Central memory CD8-positive, alpha-beta T cell (primary cell): Measurements from ENCODE around the gene BYSL.
A peak's percentile ranks its signal among the peaks of the same experiment; 100 is the strongest.

ENCODE experiments used
- ATAC-seq: fragments of 150-1000 bp; cut with Tn5 transposase; replicated peaks from 2 replicates; pipeline ENCODE4 v1.10.0; 2022; ENCODE audit warnings: mild to moderate bottlenecking, moderate FRiP score, moderate number of reproducible peaks; ENCODE audit not compliant: poor library complexity, severe bottlenecking; ENCODE audit errors: extremely low read depth
- DNase-seq, 2 donors: peaks; one replicate each; pipeline ENCODE4 v3.0.0; 2021; ENCODE audit warnings: low spot score in 2 of 2
- H3K27ac Mint-ChIP-seq: one replicate; pipeline ENCODE4 v1.8.0; 2022; ENCODE audit warnings: low read depth, mild to moderate bottlenecking, moderate library complexity, mixed read lengths
- H3K27me3 Mint-ChIP-seq: one replicate; pipeline ENCODE4 v1.8.0; 2022; ENCODE audit warnings: mixed read lengths
- H3K36me3 Mint-ChIP-seq: one replicate; pipeline ENCODE4 v1.8.0; 2022; ENCODE audit warnings: mild to moderate bottlenecking, moderate library complexity, mixed read lengths; ENCODE audit not compliant: insufficient read depth
- H3K4me1 Mint-ChIP-seq: one replicate; pipeline ENCODE4 v1.8.0; 2022; ENCODE audit warnings: mixed read lengths
- H3K4me3 Mint-ChIP-seq: one replicate; pipeline ENCODE4 v1.8.0; 2022; ENCODE audit warnings: mild to moderate bottlenecking, moderate library complexity, mixed read lengths
- H3K9me3 Mint-ChIP-seq: one replicate; pipeline ENCODE4 v1.8.0; 2022; ENCODE audit warnings: mixed read lengths

BYSL gene

GRCh38 chr6:41929924-41930323 is 8.6 kb downstream of the BYSL start:
- Mint-ChIP-seq H3K36me3 (peaks cover 41% of the 10 kb centered on the region), H3K4me3 (no peak overlapping the region), H3K9me3 (no peaks in the 10 kb centered on the region), H3K27ac (no peak overlapping the region), H3K4me1 (peaks cover 36% of the 10 kb centered on the region), H3K27me3 (no peaks in the 10 kb centered on the region)
- DNase-seq, result no peak
- no peak for ATAC-seq

- Mint-ChIP-seq H3K27ac (no peak overlapping the region), H3K4me3 (no peak overlapping the region), H3K9me3 (no peaks in the 10 kb centered on the region), H3K27me3 (no peaks in the 10 kb centered on the region), H3K4me1 (peaks cover 47% of the 10 kb centered on the region), H3K36me3 (peaks cover 53% of the 10 kb centered on the region)
- no peak for DNase-seq
- ATAC-seq, result no peak
Observed at GRCh38 chr6:41931792-41932191, 10.5 kb downstream of the BYSL start.

GRCh38 chr6:41932378-41932777 is 11.1 kb downstream of the BYSL start:
- Mint-ChIP-seq H3K4me1 (peaks cover 53% of the 10 kb centered on the region), H3K27me3 (no peaks in the 10 kb centered on the region), H3K9me3 (no peaks in the 10 kb centered on the region), H3K27ac (no peak overlapping the region), H3K36me3 (peaks cover 56% of the 10 kb centered on the region), H3K4me3 (no peak overlapping the region)
- DNase-seq (no peak), ATAC-seq (no peak)

DNA sequence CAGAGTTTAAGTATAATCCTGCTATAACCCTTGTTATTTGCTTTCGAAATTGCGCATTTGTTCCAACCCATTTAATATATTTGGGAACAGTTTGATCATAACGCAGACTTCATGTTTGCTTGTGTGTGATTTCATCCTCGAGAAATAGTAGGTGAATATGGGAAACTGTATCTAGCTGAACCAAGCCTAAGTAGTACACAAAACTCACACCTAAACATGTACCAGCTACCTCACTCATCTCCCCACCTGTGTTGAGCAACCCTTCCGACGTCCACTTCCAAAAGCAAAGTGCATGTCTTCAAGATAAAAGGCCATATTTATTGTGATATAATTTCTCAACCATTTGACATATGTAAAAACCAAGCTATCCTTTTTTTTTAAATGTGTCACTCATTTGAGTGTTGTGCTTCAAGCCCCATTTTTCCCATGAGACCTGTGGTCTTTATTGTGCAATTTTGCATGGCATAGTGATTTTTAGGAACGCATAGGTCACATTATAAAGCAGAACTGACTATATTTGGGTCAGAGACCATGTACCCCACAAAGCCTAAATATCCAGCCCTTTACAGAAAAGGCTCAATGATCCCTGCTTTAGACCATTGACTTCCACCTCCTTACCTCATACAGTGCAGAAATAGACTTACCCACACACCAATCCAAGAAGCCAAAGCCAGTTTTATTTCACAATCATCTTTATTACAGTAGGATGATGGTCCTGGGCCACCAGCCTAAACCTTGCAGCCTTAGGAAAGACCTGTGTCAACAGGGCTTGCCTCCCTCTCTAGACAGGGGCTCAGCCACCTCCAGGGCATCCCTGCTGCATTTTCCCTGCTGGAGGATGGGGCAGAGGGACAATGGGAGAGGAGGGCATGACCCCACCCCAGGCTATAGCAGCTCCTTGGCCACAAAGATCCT is 13.2 kb downstream of the BYSL start:
- H3K4me1 Mint-ChIP-seq, result peaks cover 74% of the 10 kb centered on the region
- no peaks in the 10 kb centered on the region for H3K27me3 Mint-ChIP-seq
- H3K36me3 Mint-ChIP-seq, result peaks cover 62% of the 10 kb centered on the region
- H3K9me3 Mint-ChIP-seq, result no peaks in the 10 kb centered on the region
- H3K27ac Mint-ChIP-seq, result peak overlapping the region; percentile 86
- ATAC-seq (no peak), DNase-seq (no peak)
- peak overlapping the region; percentile 95 for H3K4me3 Mint-ChIP-seq

DNA sequence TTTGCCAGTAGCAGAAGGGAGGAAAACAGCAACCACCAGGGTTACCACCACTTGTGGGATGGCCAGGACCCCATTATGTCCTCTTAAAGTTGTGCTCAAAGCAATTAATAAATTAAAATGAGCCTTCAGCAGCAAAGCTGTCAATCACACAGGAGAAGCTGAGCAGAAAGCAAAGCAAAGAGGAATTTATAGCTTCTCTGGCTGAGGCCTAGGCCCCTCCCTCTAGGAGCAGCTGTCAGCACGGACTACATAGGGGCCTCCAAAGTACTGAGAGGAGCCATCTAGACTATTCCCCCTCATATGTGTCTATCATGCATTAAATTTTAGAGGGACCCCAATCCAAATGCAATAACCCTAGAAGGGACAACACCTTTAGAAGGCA is 13.9 kb downstream of the BYSL start:
- H3K27me3 Mint-ChIP-seq, result no peaks in the 10 kb centered on the region
- no peak for ATAC-seq
- H3K4me3 Mint-ChIP-seq, result peak overlapping the region; percentile 95
- no peak for DNase-seq
- peaks cover 81% of the 10 kb centered on the region for H3K4me1 Mint-ChIP-seq
- peak overlapping the region; percentile 86 for H3K27ac Mint-ChIP-seq
- peaks cover 66% of the 10 kb centered on the region for H3K36me3 Mint-ChIP-seq
- no peaks in the 10 kb centered on the region for H3K9me3 Mint-ChIP-seq

GRCh38 chr6:41935685-41936072 is 14.4 kb downstream of the BYSL start:
- DNase-seq (no peak), ATAC-seq (no peak)
- Mint-ChIP-seq H3K27me3 (no peaks in the 10 kb centered on the region), H3K4me3 (peak overlapping the region; percentile 95), H3K27ac (peak overlapping the region; percentile 86), H3K36me3 (peaks cover 66% of the 10 kb centered on the region), H3K4me1 (peaks cover 85% of the 10 kb centered on the region), H3K9me3 (no peaks in the 10 kb centered on the region)

- H3K27ac Mint-ChIP-seq, result peak overlapping the region; percentile 86
- peaks cover 64% of the 10 kb centered on the region for H3K36me3 Mint-ChIP-seq
- peaks cover 80% of the 10 kb centered on the region for H3K4me1 Mint-ChIP-seq
- H3K27me3 Mint-ChIP-seq, result no peaks in the 10 kb centered on the region
- peak; percentile 58 to 82 for DNase-seq
- H3K4me3 Mint-ChIP-seq, result peak overlapping the region; percentile 95
- no peaks in the 10 kb centered on the region for H3K9me3 Mint-ChIP-seq
- ATAC-seq, result peak; percentile 86
Observed at GRCh38 chr6:41936073-41936837, 15.0 kb downstream of the BYSL start.

DNA sequence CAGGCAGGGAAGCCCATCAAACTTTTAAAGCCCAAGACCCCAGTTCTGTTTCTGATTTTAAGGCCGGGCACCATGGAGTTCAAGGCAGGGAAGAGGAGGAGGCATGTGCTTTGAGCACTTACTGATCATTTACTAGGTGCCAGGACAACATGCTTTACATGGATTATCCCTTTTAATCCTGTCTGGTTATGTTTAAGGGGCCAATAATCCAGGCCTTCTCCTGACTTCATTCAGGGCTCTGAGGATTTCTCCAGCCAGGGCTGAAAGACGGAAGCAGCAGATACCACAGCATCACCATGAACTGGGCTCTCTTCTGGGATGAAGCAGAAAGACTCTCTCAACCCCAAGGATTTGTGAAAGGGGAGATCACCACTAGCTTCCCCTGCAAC is 16.2 kb downstream of the BYSL start:
- ATAC-seq (no peak), DNase-seq (no peak)
- Mint-ChIP-seq H3K27ac (peak overlapping the region; percentile 92), H3K9me3 (no peaks in the 10 kb centered on the region), H3K27me3 (no peaks in the 10 kb centered on the region), H3K36me3 (peaks cover 64% of the 10 kb centered on the region), H3K4me1 (peaks cover 79% of the 10 kb centered on the region), H3K4me3 (peak overlapping the region; percentile 95)

DNA sequence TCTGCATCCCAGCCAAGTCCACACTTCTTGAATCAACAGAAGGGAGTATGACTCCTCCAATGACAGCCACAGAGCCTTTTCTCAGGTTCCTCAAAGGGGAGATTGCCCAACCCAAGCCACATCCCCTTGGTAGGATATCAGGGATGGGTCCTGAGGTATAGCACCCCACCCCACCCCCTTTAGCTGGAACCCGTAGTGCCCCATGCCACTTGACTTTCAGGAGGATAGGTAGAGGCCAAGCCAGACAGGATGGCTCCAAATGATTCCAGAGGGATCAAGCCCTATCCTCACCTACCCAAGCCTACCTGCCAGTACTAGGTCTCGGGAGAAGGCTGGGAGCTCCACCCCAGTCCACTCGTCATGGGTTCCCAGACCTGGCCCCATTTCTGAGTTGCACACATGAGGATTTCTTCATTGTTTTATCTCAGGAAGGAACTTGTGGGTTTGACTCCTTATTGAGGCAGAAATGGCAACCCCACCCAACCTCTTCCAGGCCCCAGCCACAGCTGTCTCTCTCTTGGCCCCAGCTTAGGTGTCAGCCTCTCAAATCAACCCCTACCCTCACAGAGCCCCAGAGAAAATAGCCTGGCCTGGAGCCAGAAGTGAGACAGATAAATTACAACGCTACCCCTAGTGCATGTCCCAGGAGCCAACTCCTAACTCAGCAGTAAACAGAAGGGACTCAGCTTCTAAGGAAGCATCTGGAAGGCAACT is 16.7 kb downstream of the BYSL start:
- Mint-ChIP-seq H3K27ac (peak overlapping the region; percentile 92), H3K4me3 (peak overlapping the region; percentile 95), H3K36me3 (peaks cover 61% of the 10 kb centered on the region), H3K9me3 (no peaks in the 10 kb centered on the region), H3K27me3 (no peaks in the 10 kb centered on the region), H3K4me1 (peaks cover 80% of the 10 kb centered on the region)
- peak in 1 of 2 donors; percentile 61 for DNase-seq
- peak; percentile 29 for ATAC-seq

- Mint-ChIP-seq H3K4me3 (peak overlapping the region; percentile 95), H3K36me3 (peaks cover 57% of the 10 kb centered on the region)
- ATAC-seq, result no peak
Observed at GRCh38 chr6:41938590-41939175, 17.4 kb downstream of the BYSL start.

GRCh38 chr6:41939176-41939847 is 18.0 kb downstream of the BYSL start:
- H3K36me3 Mint-ChIP-seq, result peaks cover 52% of the 10 kb centered on the region
- no peak for DNase-seq

More at GRCh38 chr6:41938590-41939175, 17.4 kb downstream of the BYSL start:
- H3K9me3 Mint-ChIP-seq, result no peaks in the 10 kb centered on the region
- peaks cover 77% of the 10 kb centered on the region for H3K4me1 Mint-ChIP-seq
- no peaks in the 10 kb centered on the region for H3K27me3 Mint-ChIP-seq
- peak overlapping the region; percentile 92 for H3K27ac Mint-ChIP-seq
- no peak for DNase-seq

More at GRCh38 chr6:41939176-41939847, 18.0 kb downstream of the BYSL start:
- Mint-ChIP-seq H3K27me3 (no peaks in the 10 kb centered on the region), H3K9me3 (no peaks in the 10 kb centered on the region), H3K4me3 (peak overlapping the region; percentile 95), H3K27ac (peak overlapping the region; percentile 92), H3K4me1 (peaks cover 75% of the 10 kb centered on the region)
- no peak for ATAC-seq
